22Rv1 (cell line): Measurements from ENCODE around the gene GGTLC2.
"Not testable (repeated sequence)": the region's sequence is repeated elsewhere in the genome, so short reads cannot be mapped to it uniquely, and the experiment has no call there.

Experiments
- CTCF ChIP-seq: fragments of 450-650 bp; IDR thresholded peaks from 2 replicates; pipeline ENCODE4 v1.5.1; 2017; ENCODE audit warnings: mild to moderate bottlenecking
- ZFX ChIP-seq: fragments of 450-650 bp; IDR thresholded peaks from 2 replicates; pipeline ENCODE4 v1.6.1; 2017; ENCODE audit warnings: antibody characterized with exemption, borderline replicate concordance

GRCh38 chr22:22638313-22638712, 6.1 kb upstream of the GGTLC2 start:
- TF ChIP-seq CTCF, ZFX: not testable (repeated sequence)
